ENCODE measurements around the gene TRPM2. TPM values are rescaled to one million over a fixed set of nuclear protein-coding genes. Genes with fewer than 3 reads are reported as not detected.

Gene TRPM2
- total and polyA plus RNA-seq, 2 experiments from 2014 or later = not detected

DNA sequence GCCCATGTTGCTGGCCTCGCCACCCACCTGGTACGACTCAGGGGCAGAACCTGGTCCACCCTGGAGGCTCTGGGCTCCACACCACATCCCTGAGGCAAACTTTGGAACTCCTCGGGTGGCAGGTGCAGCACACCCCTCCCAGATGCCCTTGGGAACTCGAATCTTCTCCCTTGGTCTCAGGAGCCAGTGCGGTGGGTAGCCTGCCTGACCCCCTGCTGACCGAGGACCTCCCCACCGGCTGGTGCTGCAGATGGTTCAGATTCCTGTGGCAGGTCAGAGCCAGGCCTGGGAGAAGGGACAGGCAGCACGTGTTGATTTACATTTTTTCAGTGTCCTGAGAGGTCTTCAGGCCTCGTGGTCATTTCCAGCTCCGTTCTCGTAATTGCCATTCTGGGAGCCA is 7.9 kb upstream of the TRPM2 start:
- Histone ChIP-seq H3K4me3 (no peak overlapping the region), H3K27me3 (no peaks in the 10 kb centered on the region), H3K4me1 (ENCODE audit: low read depth) (no peaks in the 10 kb centered on the region), H3K9me3 (ENCODE audit: low read depth) (no peaks in the 10 kb centered on the region), H3K36me3 (no peaks in the 10 kb centered on the region), H3K27ac (no peak overlapping the region)
- DNase-seq (ENCODE audit: low read depth in 1 of 2, low spot score in 1 of 2) = no peak
- TF ChIP-seq, protein P1, sequence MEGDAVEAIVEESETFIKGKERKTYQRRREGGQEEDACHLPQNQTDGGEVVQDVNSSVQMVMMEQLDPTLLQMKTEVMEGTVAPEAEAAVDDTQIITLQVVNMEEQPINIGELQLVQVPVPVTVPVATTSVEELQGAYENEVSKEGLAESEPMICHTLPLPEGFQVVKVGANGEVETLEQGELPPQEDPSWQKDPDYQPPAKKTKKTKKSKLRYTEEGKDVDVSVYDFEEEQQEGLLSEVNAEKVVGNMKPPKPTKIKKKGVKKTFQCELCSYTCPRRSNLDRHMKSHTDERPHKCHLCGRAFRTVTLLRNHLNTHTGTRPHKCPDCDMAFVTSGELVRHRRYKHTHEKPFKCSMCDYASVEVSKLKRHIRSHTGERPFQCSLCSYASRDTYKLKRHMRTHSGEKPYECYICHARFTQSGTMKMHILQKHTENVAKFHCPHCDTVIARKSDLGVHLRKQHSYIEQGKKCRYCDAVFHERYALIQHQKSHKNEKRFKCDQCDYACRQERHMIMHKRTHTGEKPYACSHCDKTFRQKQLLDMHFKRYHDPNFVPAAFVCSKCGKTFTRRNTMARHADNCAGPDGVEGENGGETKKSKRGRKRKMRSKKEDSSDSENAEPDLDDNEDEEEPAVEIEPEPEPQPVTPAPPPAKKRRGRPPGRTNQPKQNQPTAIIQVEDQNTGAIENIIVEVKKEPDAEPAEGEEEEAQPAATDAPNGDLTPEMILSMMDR (IDR thresholded peaks at IDR 0.05; ENCODE audit: low read depth, low read length) = no peak

DNA sequence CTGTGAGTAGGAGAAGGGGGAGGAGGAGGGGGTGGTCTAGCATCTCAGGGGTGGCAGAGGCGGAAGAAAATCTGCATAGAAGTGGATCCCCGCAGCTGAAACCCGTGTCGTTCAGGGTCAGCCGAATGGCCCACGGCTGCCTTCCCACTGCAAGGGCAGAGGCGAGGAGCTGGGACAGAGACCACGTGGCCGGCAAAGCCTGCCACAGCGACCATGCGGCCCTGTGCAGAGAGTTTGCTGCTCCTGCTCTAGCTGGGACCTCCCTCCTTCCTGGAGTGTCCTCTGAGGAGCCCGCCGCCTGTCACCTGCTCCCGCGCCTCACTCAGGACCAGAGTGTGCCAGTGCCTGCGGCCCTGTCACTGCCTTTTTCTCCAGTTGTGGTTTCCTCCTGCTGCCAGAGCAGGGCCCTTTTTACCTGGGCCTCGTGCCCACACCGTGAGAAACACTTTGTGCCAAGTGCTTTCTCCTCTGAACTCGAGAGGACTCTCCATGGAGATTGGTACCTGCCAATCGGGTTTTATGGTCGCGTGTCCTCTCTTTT is 5.4 kb upstream of the TRPM2 start:
- no peak overlapping the region for H3K4me3 ChIP-seq
- DNase-seq (ENCODE audit: low read depth in 1 of 2, low spot score in 1 of 2) = no peak
- TF ChIP-seq, protein P1 (IDR thresholded peaks at IDR 0.05; ENCODE audit: low read depth, low read length) = no peak
- H3K27me3 ChIP-seq = no peaks in the 10 kb centered on the region
- H3K4me1 ChIP-seq (ENCODE audit: low read depth) = no peaks in the 10 kb centered on the region
- no peaks in the 10 kb centered on the region for H3K36me3 ChIP-seq
- H3K27ac ChIP-seq = no peak overlapping the region
- no peaks in the 10 kb centered on the region for H3K9me3 ChIP-seq (ENCODE audit: low read depth)

DNA sequence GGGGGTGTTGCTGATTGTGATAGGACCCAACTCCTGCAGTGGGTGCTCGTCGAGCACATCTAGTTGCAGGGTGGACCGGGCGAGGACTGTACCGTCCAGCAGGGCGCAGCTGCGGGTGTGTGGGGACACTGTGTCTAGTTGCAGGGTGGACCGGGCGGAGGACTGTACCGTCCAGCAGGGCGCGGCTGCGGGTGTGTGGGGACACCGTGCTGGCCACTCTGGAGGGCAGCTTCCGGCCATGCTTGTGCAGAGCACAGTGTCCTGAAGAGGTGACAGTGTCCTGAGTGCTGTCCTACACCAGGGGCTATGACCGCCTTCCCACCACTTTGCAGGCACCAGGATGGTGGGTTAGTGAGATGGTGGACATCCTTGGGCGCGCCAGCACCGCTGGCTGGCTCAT is 4.6 kb upstream of the TRPM2 start:
- no peaks in the 10 kb centered on the region for H3K9me3 ChIP-seq (ENCODE audit: low read depth)
- H3K4me3 ChIP-seq = no peak overlapping the region
- H3K36me3 ChIP-seq = no peaks in the 10 kb centered on the region
- TF ChIP-seq, protein P1 (IDR thresholded peaks at IDR 0.05; ENCODE audit: low read depth, low read length) = no peak
- H3K27me3 ChIP-seq = no peaks in the 10 kb centered on the region
- no peak overlapping the region for H3K27ac ChIP-seq
- no peak for DNase-seq (ENCODE audit: low read depth in 1 of 2, low spot score in 1 of 2)
- H3K4me1 ChIP-seq (ENCODE audit: low read depth) = no peaks in the 10 kb centered on the region

DNA sequence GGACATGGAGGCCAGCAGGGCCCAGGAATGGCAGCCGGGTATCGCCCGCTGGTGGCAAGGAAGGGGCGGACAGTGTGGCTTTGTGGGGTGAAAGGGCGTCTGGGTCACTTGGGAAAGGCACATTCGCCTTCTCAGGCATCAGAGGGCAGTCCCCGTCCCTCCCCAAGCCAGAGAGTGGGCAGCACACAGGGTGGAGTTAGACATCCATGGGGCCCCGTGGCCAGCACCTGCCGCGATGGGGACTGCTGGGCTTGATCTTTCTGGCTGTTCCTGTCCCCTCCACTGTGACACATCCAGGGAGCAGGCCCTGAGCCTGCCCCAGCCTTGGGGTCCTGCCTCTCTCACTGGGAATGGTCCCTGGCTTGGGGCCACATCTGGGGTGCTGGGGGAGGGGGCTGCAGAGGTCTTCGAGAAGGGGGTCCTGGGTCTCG is 4.0 kb upstream of the TRPM2 start:
- no peak overlapping the region for H3K27ac ChIP-seq
- no peak overlapping the region for H3K4me3 ChIP-seq
- TF ChIP-seq, protein P1 (IDR thresholded peaks at IDR 0.05; ENCODE audit: low read depth, low read length) = no peak
- no peaks in the 10 kb centered on the region for H3K9me3 ChIP-seq (ENCODE audit: low read depth)
- no peaks in the 10 kb centered on the region for H3K4me1 ChIP-seq (ENCODE audit: low read depth)
- no peaks in the 10 kb centered on the region for H3K36me3 ChIP-seq
- no peak for DNase-seq (ENCODE audit: low read depth in 1 of 2, low spot score in 1 of 2)
- no peaks in the 10 kb centered on the region for H3K27me3 ChIP-seq

DNA sequence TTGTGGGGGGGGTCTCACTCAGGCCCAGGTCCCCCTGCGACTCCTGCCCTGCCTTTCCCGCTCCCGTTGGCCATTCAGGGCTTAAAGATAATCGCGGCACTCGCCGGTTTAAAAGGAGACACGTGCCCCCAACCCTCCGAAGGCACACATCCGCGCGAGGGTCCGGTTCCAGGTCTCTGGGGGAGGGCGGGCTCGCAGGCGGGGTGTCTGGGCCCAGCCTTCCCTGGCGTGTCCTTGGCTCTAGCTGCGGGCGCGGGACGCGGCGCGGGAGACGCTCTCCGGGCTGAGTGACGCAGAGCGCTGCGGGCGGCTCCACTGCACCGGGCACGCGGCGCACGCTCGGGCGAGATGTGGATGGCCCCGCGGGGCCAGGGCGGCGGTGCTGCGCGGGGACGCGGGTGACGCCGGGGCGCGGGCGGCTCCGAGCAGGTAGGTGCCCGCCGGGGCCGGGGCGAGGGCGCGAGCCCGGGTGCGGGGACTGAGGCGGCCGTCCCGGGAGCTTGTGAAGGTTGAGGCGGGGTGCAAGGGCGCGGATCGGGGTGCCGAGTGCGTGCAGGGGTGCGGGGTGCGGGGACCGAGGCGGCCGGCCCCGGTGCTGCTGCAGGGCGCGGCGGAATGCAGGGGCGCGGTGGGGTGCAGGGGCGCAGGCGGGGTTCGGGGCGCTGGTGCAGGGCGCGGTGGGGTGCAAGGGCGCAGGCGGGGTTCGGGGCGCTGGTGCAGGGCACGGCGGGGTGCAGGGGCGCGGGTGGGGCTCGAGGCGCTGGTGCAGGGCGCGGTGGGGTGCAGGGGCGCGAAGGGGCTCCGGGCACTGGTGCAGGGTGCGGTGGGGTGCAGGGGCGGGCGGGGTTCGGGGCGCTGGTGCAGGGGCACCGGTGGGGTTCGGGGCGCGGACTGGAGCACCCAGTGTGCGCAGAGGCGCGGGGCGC is 3.3 kb upstream of the TRPM2 start:
- no peak overlapping the region for H3K4me3 ChIP-seq
- no peaks in the 10 kb centered on the region for H3K36me3 ChIP-seq
- no peaks in the 10 kb centered on the region for H3K4me1 ChIP-seq (ENCODE audit: low read depth)
- no peak for DNase-seq (ENCODE audit: low read depth in 1 of 2, low spot score in 1 of 2)
- H3K9me3 ChIP-seq (ENCODE audit: low read depth) = no peaks in the 10 kb centered on the region
- no peaks in the 10 kb centered on the region for H3K27me3 ChIP-seq
- TF ChIP-seq, protein P1 (IDR thresholded peaks at IDR 0.05; ENCODE audit: low read depth, low read length) = no peak
- H3K27ac ChIP-seq = no peak overlapping the region
